Breast epithelium (tissue), 4 donors: Measurements from ENCODE around the gene KDM3B. TPM values are rescaled to one million over a fixed set of nuclear protein-coding genes. Genes with fewer than 3 reads are reported as not detected.

Experiments
- DNase-seq, 2 donors: peaks; one replicate each; pipeline ENCODE4 v3.0.0-alpha.2; 2019; ENCODE audit warnings: low spot score in 2 of 2
- H3K27ac ChIP-seq, 2 donors: fragments of 200-600 bp; sonication (generic) in 1 of 2; one replicate each; pipeline ENCODE4 v1.5.1; 2016 to 2019; ENCODE audit warnings: mild to moderate bottlenecking in 1 of 2
- H3K27me3 ChIP-seq, 2 donors: fragments of 200-600 bp; sonication (generic) in 1 of 2; one replicate each; pipeline versions ENCODE4 v1.5.1 to v1.6.0; 2017 to 2019; ENCODE audit warnings: control low read depth in 1 of 2, mild to moderate bottlenecking in 1 of 2
- H3K36me3 ChIP-seq: fragments of 200-600 bp; one replicate; pipeline ENCODE4 v1.5.1; 2019
- H3K4me1 ChIP-seq, 2 donors: fragments of 200-600 bp; sonication (generic); one replicate each; pipeline ENCODE4 v1.5.1; 2016 to 2019; ENCODE audit warnings: control low read depth in 1 of 2
- H3K4me3 ChIP-seq, 3 donors: fragments of 200-600 bp; sonication (generic); 1 replicate in 2 of 3; 2 replicates in 1 of 3; pipeline ENCODE4 v1.5.1; 2016 to 2019; ENCODE audit warnings: mild to moderate bottlenecking in 3 of 3, moderate library complexity in 2 of 3
- H3K9me3 ChIP-seq, 2 donors: fragments of 200-600 bp; sonication (generic) in 1 of 2; one replicate each; pipeline ENCODE4 v1.5.1; 2016 to 2019; ENCODE audit warnings: control low read depth in 1 of 2
- POLR2A ChIP-seq: fragments of 450-650 bp; IDR thresholded peaks from one replicate; pipeline ENCODE4 v1.6.1; 2016; ENCODE audit warnings: antibody characterized with exemption, mild to moderate bottlenecking, moderate library complexity
- POLR2AphosphoS5 ChIP-seq, 3 donors: sonication (generic); formaldehyde crosslinking; IDR thresholded peaks; one replicate each; pipeline ENCODE4 v1.6.1; 2017; ENCODE audit warnings: antibody characterized with exemption in 3 of 3
- intact Hi-C: fragments of 100-400 bp; cut with DNase I; formaldehyde crosslinking; loops from one replicate; pipeline ENCODE4 v1.15.1; 2023; ENCODE audit warnings: low total_unique reads
- total RNA-seq, 3 donors: library from RNA; depleted of rRNA; stranded (reverse); fragments of >200 nt; gene quantifications; one replicate each; pipeline ENCODE4 v1.1.0, GENCODE V29; 2016
- TF ChIP-seq, protein P1 (sequence below), 3 donors: fragments of 450-650 bp; IDR thresholded peaks; one replicate each; pipeline ENCODE4 v1.5.1; 2016 to 2017; ENCODE audit warnings: antibody characterized with exemption in 3 of 3, mild to moderate bottlenecking in 3 of 3, moderate library complexity in 3 of 3

Gene KDM3B
- total RNA-seq, 3 donors from 2014 or later = 61.3 to 85.0 (median 66.5) TPM

DNA sequence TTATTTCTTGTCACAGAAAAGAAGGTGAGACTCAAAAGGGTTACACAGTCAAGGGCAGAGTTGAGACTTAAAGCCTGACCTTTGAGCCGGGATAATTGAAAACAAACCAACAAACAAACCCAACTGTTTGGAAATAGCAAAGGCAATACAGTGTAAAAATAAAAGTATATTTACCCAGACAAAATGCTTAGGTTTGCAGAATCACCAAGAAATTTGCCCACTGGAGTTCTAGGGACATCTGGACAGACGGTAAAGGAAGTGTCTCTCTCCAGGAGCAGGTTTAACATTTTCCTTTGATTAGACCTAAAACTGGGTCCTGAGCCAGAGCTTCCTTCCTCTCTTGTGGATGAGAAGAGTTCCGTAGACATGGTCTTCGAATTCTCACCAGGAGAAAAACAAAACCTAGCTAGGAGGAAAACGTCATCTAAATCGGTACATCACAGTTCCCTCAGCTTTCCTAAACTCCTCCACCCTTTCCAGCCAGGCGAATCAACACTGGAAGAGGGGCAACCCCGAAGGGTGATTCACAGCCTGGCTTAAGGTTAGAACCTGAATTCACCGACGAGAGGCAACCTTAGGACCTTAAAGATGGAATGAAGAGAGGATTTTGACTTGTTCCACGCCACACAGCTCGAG is 21.6 kb upstream of the KDM3B start:
- Histone ChIP-seq H3K27me3 (no peaks in the 10 kb centered on the region), H3K36me3 (no peaks in the 10 kb centered on the region), H3K4me3 (peak overlapping the region; percentile 43 to 69 (median 51)), H3K9me3 (no peaks in the 10 kb centered on the region), H3K27ac (no peak overlapping the region), H3K4me1 (peaks cover 0 to 6% of the 10 kb centered on the region in 2 donors)
- no peak for DNase-seq
- intact Hi-C loops = no loop called here
- TF ChIP-seq POLR2AphosphoS5 (IDR thresholded peaks at IDR 0.05) (no peak), POLR2A (no peak)
- TF ChIP-seq, protein P1, sequence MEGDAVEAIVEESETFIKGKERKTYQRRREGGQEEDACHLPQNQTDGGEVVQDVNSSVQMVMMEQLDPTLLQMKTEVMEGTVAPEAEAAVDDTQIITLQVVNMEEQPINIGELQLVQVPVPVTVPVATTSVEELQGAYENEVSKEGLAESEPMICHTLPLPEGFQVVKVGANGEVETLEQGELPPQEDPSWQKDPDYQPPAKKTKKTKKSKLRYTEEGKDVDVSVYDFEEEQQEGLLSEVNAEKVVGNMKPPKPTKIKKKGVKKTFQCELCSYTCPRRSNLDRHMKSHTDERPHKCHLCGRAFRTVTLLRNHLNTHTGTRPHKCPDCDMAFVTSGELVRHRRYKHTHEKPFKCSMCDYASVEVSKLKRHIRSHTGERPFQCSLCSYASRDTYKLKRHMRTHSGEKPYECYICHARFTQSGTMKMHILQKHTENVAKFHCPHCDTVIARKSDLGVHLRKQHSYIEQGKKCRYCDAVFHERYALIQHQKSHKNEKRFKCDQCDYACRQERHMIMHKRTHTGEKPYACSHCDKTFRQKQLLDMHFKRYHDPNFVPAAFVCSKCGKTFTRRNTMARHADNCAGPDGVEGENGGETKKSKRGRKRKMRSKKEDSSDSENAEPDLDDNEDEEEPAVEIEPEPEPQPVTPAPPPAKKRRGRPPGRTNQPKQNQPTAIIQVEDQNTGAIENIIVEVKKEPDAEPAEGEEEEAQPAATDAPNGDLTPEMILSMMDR (IDR thresholded peaks at IDR 0.05) = no peak

DNA sequence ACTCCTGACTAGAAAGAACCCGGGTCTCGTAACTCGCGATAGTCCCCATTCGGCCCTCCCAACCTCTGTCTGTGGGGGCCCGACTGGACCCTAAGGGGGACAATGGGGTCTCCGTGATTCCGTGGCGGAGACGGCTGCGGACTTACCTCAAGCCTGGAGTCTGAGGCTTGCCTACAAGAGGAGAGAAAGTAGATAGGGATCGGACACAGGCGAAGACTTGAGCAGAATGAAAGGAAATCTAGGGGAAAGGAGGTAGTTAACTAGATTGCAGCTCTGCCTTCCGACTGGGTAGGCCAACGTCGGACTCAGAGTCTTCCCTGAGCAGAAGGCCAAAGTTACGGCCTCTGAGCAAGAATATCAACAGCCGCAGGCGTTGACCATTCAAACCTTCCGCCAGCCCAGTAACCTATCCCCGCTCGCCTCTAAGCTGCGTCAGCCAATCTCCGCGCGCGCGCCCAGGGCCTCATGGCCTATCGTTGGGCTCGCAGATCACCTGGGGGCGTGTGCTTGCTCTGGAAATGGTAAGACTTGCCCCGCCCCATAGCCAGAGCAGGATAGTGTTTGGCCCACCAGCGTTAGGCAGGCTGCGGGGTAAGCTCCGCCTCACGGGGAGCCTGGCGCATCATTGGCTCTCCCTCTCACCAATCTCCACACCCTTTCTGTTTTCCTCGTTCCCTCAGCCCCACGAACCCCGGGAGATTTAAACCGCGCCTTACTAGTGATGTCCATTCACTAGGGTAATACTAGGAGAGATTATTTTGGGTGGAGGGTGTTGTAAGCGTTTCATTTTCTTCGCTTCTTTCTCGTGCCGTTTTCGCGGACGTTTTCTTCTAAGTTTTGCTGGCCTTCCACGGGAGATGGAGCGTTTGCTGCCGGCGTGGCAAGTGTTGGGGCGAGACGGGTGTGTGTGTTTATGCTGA is 20.8 kb upstream of the KDM3B start, which contains the start of gene CDC25C:
CDC25C (minus strand) TSS at position 356 of the 920 bp plus-strand sequence. CDS start 624 bp downstream, outside the sequence.
- Histone ChIP-seq H3K27ac (peak within 1 kb of the TSS in 1 of 2 donors; percentile 13), H3K9me3 (no peaks in the 10 kb centered on the region), H3K4me3 (peak within 1 kb of the TSS; percentile 43 to 69 (median 51)), H3K27me3 (no peaks in the 10 kb centered on the region), H3K36me3 (no peaks in the 10 kb centered on the region), H3K4me1 (peaks cover 0 to 6% of the 10 kb centered on the region in 2 donors)
- peak; percentile 98 to 99 for DNase-seq
- TF ChIP-seq POLR2AphosphoS5 (IDR thresholded peaks at IDR 0.05) = peak in 1 of 3 donors; percentile 23
- TF ChIP-seq POLR2A = no peak
- TF ChIP-seq, protein P1 (IDR thresholded peaks at IDR 0.05) = no peak
- intact Hi-C loops = no loop called here

DNA sequence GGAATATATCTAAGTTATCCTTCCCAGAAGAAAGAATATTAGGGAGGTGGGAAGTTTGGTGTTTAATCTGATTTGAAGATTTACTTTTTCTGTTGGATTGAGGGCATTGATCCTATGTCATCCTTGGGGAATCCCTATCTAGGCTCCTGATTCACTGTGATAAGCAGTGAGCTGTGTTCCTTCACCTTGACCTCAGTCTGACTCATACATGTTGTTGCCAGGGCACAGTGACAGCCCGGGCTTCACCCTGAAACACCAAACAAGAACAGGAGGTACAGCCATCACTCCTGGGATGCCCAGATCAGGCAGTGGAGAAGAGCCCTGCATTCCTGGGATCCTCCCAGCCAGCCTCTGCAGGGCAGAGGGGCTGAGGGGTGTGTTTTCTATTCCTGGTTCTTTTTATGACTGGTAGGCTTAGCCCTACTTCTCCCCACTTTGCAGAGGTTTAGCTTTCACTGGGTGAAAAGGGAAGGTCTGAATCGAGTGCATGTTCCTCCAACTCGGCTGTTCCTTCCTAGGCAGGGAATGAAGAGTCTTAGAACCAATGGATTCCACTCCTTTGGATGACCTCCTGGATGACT is 17.5 kb upstream of the KDM3B start:
- DNase-seq = no peak
- H3K36me3 ChIP-seq = no peaks in the 10 kb centered on the region
- H3K4me1 ChIP-seq = peaks cover 0 to 11% of the 10 kb centered on the region in 2 donors
- H3K9me3 ChIP-seq = no peaks in the 10 kb centered on the region
- TF ChIP-seq POLR2A = no peak
- TF ChIP-seq, protein P1 (IDR thresholded peaks at IDR 0.05) = no peak
- TF ChIP-seq POLR2AphosphoS5 (IDR thresholded peaks at IDR 0.05) = no peak
- no peak overlapping the region for H3K27ac ChIP-seq
- intact Hi-C loops = no loop called here
- H3K27me3 ChIP-seq = no peaks in the 10 kb centered on the region
- H3K4me3 ChIP-seq = no peak overlapping the region

DNA sequence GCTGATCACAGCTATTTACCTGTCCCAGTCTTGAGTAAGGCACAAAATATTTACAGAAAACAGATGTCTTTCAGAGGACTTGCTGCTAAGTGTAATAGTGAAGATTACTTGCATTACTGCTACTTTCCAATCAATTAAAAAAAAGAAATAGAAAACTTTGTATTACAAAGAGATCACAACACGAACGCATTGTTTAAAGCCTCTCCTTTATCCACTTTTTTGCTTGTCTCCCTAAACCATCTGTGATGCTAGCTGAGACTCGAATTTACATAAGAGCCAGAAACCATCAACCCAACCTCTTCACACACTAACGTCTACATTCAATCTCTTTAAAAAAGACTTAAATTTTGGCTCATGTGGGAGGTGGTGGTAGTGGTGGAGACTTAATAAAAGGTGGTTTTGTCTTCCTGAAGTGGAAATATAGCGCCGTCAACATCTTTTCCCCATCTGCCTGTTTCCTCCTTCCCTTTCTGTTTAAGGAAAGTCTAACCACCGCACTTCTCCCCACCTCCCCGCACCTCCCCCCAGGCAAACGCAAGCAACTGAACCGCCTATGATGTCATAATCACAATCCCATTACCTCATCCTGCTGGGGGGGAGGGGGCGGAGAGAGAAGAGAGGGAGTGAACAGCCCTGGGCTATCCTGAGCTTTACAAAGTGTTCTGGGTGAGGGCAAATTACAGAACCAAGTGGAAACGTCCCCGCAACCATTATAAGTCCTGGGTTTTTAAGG is 15.4 kb upstream of the KDM3B start:
- DNase-seq = peak; percentile 72 to 89
- TF ChIP-seq POLR2AphosphoS5 (IDR thresholded peaks at IDR 0.05) (peak; percentile 5 to 56 (median 18)), POLR2A (peak; percentile 12)
- TF ChIP-seq, protein P1 (IDR thresholded peaks at IDR 0.05) = no peak
- no peaks in the 10 kb centered on the region for H3K9me3 ChIP-seq
- peak overlapping the region; percentile 70 to 98 (median 90) for H3K4me3 ChIP-seq
- intact Hi-C loops = no loop called here
- H3K36me3 ChIP-seq = no peaks in the 10 kb centered on the region
- H3K27ac ChIP-seq = peak overlapping the region; percentile 98 to 99
- H3K4me1 ChIP-seq = peaks cover 0 to 13% of the 10 kb centered on the region in 2 donors
- H3K27me3 ChIP-seq = no peaks in the 10 kb centered on the region
